ENCODE measurements around the gene OR4Q2. TPM values are rescaled to one million over a fixed set of nuclear protein-coding genes. Genes with fewer than 3 reads are reported as not detected.

Gene OR4Q2
- polyA plus RNA-seq, 1 of the 3 experiments (the other 2 are of a cell fraction), result not detected

- no peak overlapping the region for H3K27ac ChIP-seq (ENCODE audit: low read depth in 2 of 2, low read length in 1 of 2)
- H3K79me2 ChIP-seq (ENCODE audit: insufficient read depth), result no peaks in the 10 kb centered on the region
- no peaks in the 10 kb centered on the region for H3K9me3 ChIP-seq
- no peak overlapping the region for H3K4me3 ChIP-seq (ENCODE audit: low read depth in 2 of 2, low read length in 1 of 2)
- no peak overlapping the region for H3K9ac ChIP-seq
- no peak overlapping the region for H2AFZ ChIP-seq (ENCODE audit: low read depth)
- WGBS (ENCODE audit: low lambda C conversion rate), result 2% methylated on average over 1 of the region's 1 CpG
- TF ChIP-seq JUND (IDR thresholded peaks at IDR 0.05) (no peak), MAX (IDR thresholded peaks at IDR 0.05; ENCODE audit: low read depth) (no peak), SIN3A (IDR thresholded peaks at IDR 0.05; ENCODE audit: borderline replicate concordance, low read depth, low read length) (no peak)
- no peaks in the 10 kb centered on the region for H3K4me1 ChIP-seq (ENCODE audit: control insufficient read depth in 1 of 2, insufficient read depth in 2 of 2, low read depth in 1 of 2, low read length in 1 of 2)
- no peak for DNase-seq
- no peaks in the 10 kb centered on the region for H3K27me3 ChIP-seq (ENCODE audit: insufficient read depth)
- CTCF ChIA-PET, result no interaction called here
- H3K4me2 ChIP-seq, result no peak overlapping the region
- no peaks in the 10 kb centered on the region for H3F3A ChIP-seq (replicated peaks; ENCODE audit: insufficient read depth)
- H3K9me2 ChIP-seq, result no peaks in the 10 kb centered on the region
- no peaks in the 10 kb centered on the region for H3K36me3 ChIP-seq (replicated peaks in 1 of 2; ENCODE audit: control insufficient read depth in 1 of 2, insufficient read depth in 2 of 2, low read length in 1 of 2)
- POLR2A ChIA-PET, result no interaction called here
- no peaks in the 10 kb centered on the region for H4K20me1 ChIP-seq (ENCODE audit: insufficient read depth)
Observed at GRCh38 chr14:19974844-19975243, 27.1 kb upstream of the OR4Q2 start.

GRCh38 chr14:19975291-19975690 is 26.7 kb upstream of the OR4Q2 start, which contains the start of gene OR4K15:
Gene OR4K15 (plus strand): TSS chr14:19975591. CDS start chr14:19975591, 0 bp downstream.
- no peaks in the 10 kb centered on the region for H3F3A ChIP-seq (replicated peaks; ENCODE audit: insufficient read depth)
- H4K20me1 ChIP-seq (ENCODE audit: insufficient read depth), result no peaks in the 10 kb centered on the region
- H3K4me2 ChIP-seq, result no peak within 1 kb of the TSS
- DNase-seq, result no peak
- TF ChIP-seq SMC3 (IDR thresholded peaks at IDR 0.05; ENCODE audit: low read depth, low read length), result no peak
- no peak for TF ChIP-seq MAX (IDR thresholded peaks at IDR 0.05; ENCODE audit: low read depth)
- no peak for TF ChIP-seq REST (IDR thresholded peaks at IDR 0.05; ENCODE audit: low read depth, low read length)
- TF ChIP-seq TCF12 (IDR thresholded peaks at IDR 0.05), result no peak
- no peak for TF ChIP-seq RCOR1 (IDR thresholded peaks at IDR 0.05; ENCODE audit: low read length)
- no peak for TF ChIP-seq USF2 (IDR thresholded peaks at IDR 0.05; ENCODE audit: borderline replicate concordance, low read depth, low read length)
- no peak for TF ChIP-seq CHD2 (IDR thresholded peaks at IDR 0.05; ENCODE audit: low read length, partially characterized antibody)
- no peak for TF ChIP-seq TEAD4 (IDR thresholded peaks at IDR 0.05; ENCODE audit: borderline replicate concordance, insufficient read depth)
- TF ChIP-seq MXI1 (IDR thresholded peaks at IDR 0.05; ENCODE audit: low read depth, low read length), result no peak
- no peak for TF ChIP-seq SIN3A (IDR thresholded peaks at IDR 0.05; ENCODE audit: borderline replicate concordance, low read depth, low read length)
- TF ChIP-seq GABPA (IDR thresholded peaks at IDR 0.05; ENCODE audit: low read depth), result no peak
- TF ChIP-seq RFX5 (IDR thresholded peaks at IDR 0.05; ENCODE audit: low read length), result no peak
- TF ChIP-seq MEF2A (IDR thresholded peaks at IDR 0.05; ENCODE audit: borderline replicate concordance, low read depth), result no peak
- TF ChIP-seq ELF1 (IDR thresholded peaks at IDR 0.05), result no peak
- H3K4me1 ChIP-seq (ENCODE audit: control insufficient read depth in 1 of 2, insufficient read depth in 2 of 2, low read depth in 1 of 2, low read length in 1 of 2), result no peaks in the 10 kb centered on the region
- no peak within 1 kb of the TSS for H2AFZ ChIP-seq (ENCODE audit: low read depth)
- no peaks in the 10 kb centered on the region for H3K9me2 ChIP-seq
- ChIA-PET CTCF (no interaction called here), POLR2A (no interaction called here)
- H3K27me3 ChIP-seq (ENCODE audit: insufficient read depth), result no peaks in the 10 kb centered on the region
- H3K9ac ChIP-seq, result no peak within 1 kb of the TSS
- no peaks in the 10 kb centered on the region for H3K79me2 ChIP-seq (ENCODE audit: insufficient read depth)
- WGBS (ENCODE audit: low lambda C conversion rate), result 15% methylated on average over 3 of the region's 3 CpGs
- no peak within 1 kb of the TSS for H3K4me3 ChIP-seq (ENCODE audit: low read depth in 2 of 2, low read length in 1 of 2)
- no peak within 1 kb of the TSS for H3K27ac ChIP-seq (ENCODE audit: low read depth in 2 of 2, low read length in 1 of 2)
- no peaks in the 10 kb centered on the region for H3K9me3 ChIP-seq
- H3K36me3 ChIP-seq (replicated peaks in 1 of 2; ENCODE audit: control insufficient read depth in 1 of 2, insufficient read depth in 2 of 2, low read length in 1 of 2), result no peaks in the 10 kb centered on the region
